GM13977 (cell line): ENCODE data around the gene PLXNB1.
A peak's percentile ranks its signal among the peaks of the same experiment; 100 is the strongest.

Experiments
- DNase-seq: peaks from one replicate; pipeline ENCODE4 v3.0.0; 2012; ENCODE audit warnings: low spot score
- CTCF ChIP-seq: IDR thresholded peaks from 2 replicates; pipeline ENCODE4 v1.5.1; 2012; ENCODE audit warnings: mild to moderate bottlenecking, control low read depth; ENCODE audit not compliant: insufficient read depth; ENCODE audit errors: extremely low read depth, missing control alignments
- in situ Hi-C: fragments of 300-500 bp; cut with MboI; formaldehyde crosslinking; loops from one replicate; pipeline ENCODE4 v1.12.0; 2022; ENCODE audit warnings: low sequenced_read_pairs, low pct_unique_long_range_greater_than_20kb, mixed read lengths, inconsistent platforms; ENCODE audit not compliant: unreplicated experiment

The PLXNB1 gene

DNA sequence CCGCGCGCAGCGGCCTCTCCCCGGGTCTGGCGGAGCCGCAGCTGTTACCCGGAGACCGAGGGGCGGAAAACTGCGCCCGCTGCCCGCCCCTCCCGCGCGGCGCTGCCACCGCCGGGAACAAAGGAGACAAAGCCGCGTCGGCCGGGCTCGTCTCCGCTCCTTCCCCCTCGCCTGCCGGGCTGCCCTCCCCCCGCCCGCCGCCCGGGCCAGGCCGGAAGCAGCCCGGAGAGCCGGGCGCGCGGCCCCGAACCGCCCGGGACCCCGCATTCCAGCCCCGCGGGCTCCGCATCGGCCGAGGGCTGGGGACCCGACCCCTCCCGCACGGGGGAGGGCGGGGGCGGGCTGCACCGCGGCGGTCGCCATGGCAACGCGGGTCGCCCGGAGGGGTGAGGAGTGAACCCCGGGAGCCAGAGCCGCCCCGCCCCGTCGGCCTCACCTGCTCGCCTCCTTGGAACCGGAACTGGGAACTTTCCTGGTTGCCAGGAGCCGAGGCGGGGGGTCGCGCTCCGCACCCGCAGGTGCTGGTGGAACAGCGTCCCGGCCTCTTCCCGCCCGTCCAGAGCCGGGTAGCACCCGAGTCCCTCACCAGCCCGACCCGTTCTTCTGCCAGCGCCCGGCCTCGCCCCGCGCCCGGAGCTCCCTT is 448 bp downstream of the PLXNB1 start:
- peak; percentile 88 for DNase-seq
- in situ Hi-C loops = no loop called here
- TF ChIP-seq CTCF = no peak

- TF ChIP-seq CTCF = no peak
- in situ Hi-C loops = no loop called here
- DNase-seq = no peak
Observed at GRCh38 chr3:48428572-48429316, 1.1 kb downstream of the PLXNB1 start.

DNA sequence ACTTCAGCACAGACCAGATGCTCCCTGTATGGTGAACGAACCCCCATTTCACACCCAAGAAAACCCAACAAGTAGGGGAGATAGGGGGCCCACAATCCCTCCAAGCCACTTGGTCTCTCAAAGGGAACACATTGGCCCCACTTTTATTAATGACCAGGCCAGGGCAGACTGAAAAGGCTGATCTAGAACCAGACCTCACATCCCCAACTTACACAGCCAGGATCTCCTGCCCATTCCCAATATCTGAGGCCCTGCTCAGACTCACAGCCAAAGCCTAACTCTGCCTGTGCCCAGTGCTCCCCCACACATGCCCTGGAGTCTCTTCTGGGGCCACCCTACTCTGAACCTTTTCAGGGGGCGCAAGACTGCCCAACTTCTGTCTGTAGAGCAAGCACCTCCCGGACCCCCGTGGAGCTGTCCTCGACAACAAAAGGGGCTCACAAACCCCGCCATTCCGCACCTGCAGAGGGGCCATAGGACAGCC is 1.8 kb downstream of the PLXNB1 start:
- DNase-seq = no peak
- in situ Hi-C loops = no loop called here
- TF ChIP-seq CTCF = no peak

GRCh38 chr3:48427630-48427962 is 2.3 kb downstream of the PLXNB1 start:
- no peak for DNase-seq
- no peak for TF ChIP-seq CTCF
- in situ Hi-C loops = no loop called here

- no peak for TF ChIP-seq CTCF
- in situ Hi-C loops = no loop called here
- no peak for DNase-seq
Observed at GRCh38 chr3:48426944-48427629, 2.8 kb downstream of the PLXNB1 start.

GRCh38 chr3:48426401-48426909 is 3.4 kb downstream of the PLXNB1 start:
- DNase-seq = no peak
- in situ Hi-C loops = no loop called here
- TF ChIP-seq CTCF = no peak
